Measurements from ENCODE around the gene CADPS2. TPM values are rescaled to one million over a fixed set of nuclear protein-coding genes. Genes with fewer than 3 reads are reported as not detected.

CADPS2 gene
- total and polyA plus RNA-seq, 2 of the 4 experiments (the other 2 are of a cell fraction): 0.10 to 0.54 TPM

GRCh38 chr7:122752583-122752982 is 133.7 kb downstream of the CADPS2 start:
- H3K56ac ChIP-seq (ENCODE audit: extremely low read depth, insufficient read depth, low read length): no peak overlapping the region
- no peak overlapping the region for H2AK9ac ChIP-seq (replicated peaks; ENCODE audit: low read depth, low read length, poor library complexity)
- H3K9ac ChIP-seq (ENCODE audit: low read depth, low read length): no peak overlapping the region
- no peak overlapping the region for H3K4ac ChIP-seq (ENCODE audit: low read depth, low read length)
- in situ Hi-C loops (cut with MboI; ENCODE audit: low sequenced_read_pairs) (no loop called here), intact Hi-C loops (cut with micrococcal nuclease) (no loop called here), dilution Hi-C loops (cut with HindIII; ENCODE audit: low sequenced_read_pairs, unreplicated experiment) (no loop called here)
- H3K9me3 ChIP-seq (ENCODE audit: control insufficient read depth, insufficient read depth, low read length): no peaks in the 10 kb centered on the region; the same call in 1 of the 2 replicates
- H2BK15ac ChIP-seq (ENCODE audit: low read depth, low read length): no peak overlapping the region
- H3K27me3 ChIP-seq (ENCODE audit: control insufficient read depth, insufficient read depth, low read length): no peaks in the 10 kb centered on the region
- H3K4me3 ChIP-seq (ENCODE audit: insufficient read depth, low read depth, low read length): no peak overlapping the region
- no peak overlapping the region for H3K14ac ChIP-seq (replicated peaks; ENCODE audit: low read depth, low read length)
- no peak overlapping the region for H3K23ac ChIP-seq (ENCODE audit: low read depth, low read length)
- no peak overlapping the region for H4K91ac ChIP-seq (ENCODE audit: insufficient read depth, low read depth, low read length)
- WGBS, 2 experiments (ENCODE audit: extremely low coverage in 2 of 2, insufficient read length in 1 of 2): no CpG with 5 or more reads among the region's 3 CpGs
- ATAC-seq (ENCODE audit: low read depth) (no peak), DNase-seq (no peak)
- no peak overlapping the region for H4K8ac ChIP-seq (ENCODE audit: low read depth in 2 of 2, low read length in 2 of 2)
- no peak overlapping the region for H3K27ac ChIP-seq (ENCODE audit: insufficient read depth, low read length)
- no peak overlapping the region for H2BK5ac ChIP-seq (ENCODE audit: low read depth, low read length, poor library complexity, severe bottlenecking)
- H3K18ac ChIP-seq (ENCODE audit: low read depth, low read length): no peak overlapping the region
- no TSS peak for BruUV-seq (replicated peaks)
- no peaks in the 10 kb centered on the region for H3K9me1 ChIP-seq (ENCODE audit: insufficient read depth, low read length)
- CTCF ChIA-PET: no interaction called here
- no peak overlapping the region for H3K4me2 ChIP-seq (ENCODE audit: low read depth, low read length)
- no peak overlapping the region for H2AFZ ChIP-seq (replicated peaks; ENCODE audit: low read length, poor library complexity)
- H2BK20ac ChIP-seq (ENCODE audit: low read depth, low read length): no peak overlapping the region
- H3K4me1 ChIP-seq (ENCODE audit: control insufficient read depth, insufficient read depth, low read length): no peaks in the 10 kb centered on the region
- no peaks in the 10 kb centered on the region for H4K20me1 ChIP-seq (ENCODE audit: insufficient read depth, low read length)
- H2AK5ac ChIP-seq (ENCODE audit: low read depth, low read length): no peak overlapping the region
- H3K36me3 ChIP-seq (ENCODE audit: control insufficient read depth, insufficient read depth, low read length): no peaks in the 10 kb centered on the region
- POLR2A ChIA-PET (ENCODE audit: unreplicated experiment): no interaction called here
- H2BK120ac ChIP-seq (ENCODE audit: low read depth, low read length): no peak overlapping the region
- H3K79me1 ChIP-seq (ENCODE audit: low read depth in 1 of 2, low read length in 2 of 2): no peaks in the 10 kb centered on the region
- TF ChIP-seq MAFK (IDR thresholded peaks at IDR 0.05; ENCODE audit: low read depth, low read length) (no peak), MXI1 (IDR thresholded peaks at IDR 0.05; ENCODE audit: borderline replicate concordance, low read depth, low read length) (no peak), CHD1 (IDR thresholded peaks at IDR 0.05; ENCODE audit: low read depth, low read length) (no peak), USF2 (IDR thresholded peaks at IDR 0.05; ENCODE audit: low read depth, low read length) (no peak), RAD21 (IDR thresholded peaks at IDR 0.05; ENCODE audit: low read length) (no peak), NFE2L2 (IDR thresholded peaks at IDR 0.05; ENCODE audit: low read depth, low read length) (no peak), BHLHE40 (IDR thresholded peaks at IDR 0.05; ENCODE audit: low read depth, low read length) (no peak), SMC3 (IDR thresholded peaks at IDR 0.05; ENCODE audit: low read depth, low read length) (no peak), RFX5 (IDR thresholded peaks at IDR 0.05; ENCODE audit: low read depth, low read length) (no peak), RCOR1 (IDR thresholded peaks at IDR 0.05; ENCODE audit: insufficient replicate concordance, low read length) (no peak), FOS (IDR thresholded peaks at IDR 0.05; ENCODE audit: low read depth, low read length) (no peak), CEBPB (IDR thresholded peaks at IDR 0.05; ENCODE audit: low read depth, low read length) (no peak), ELK1 (IDR thresholded peaks at IDR 0.05; ENCODE audit: borderline replicate concordance, low read depth, low read length) (no peak), POLR2A (IDR thresholded peaks at IDR 0.05; ENCODE audit: low read depth, low read length) (no peak), MAZ (IDR thresholded peaks at IDR 0.05; ENCODE audit: borderline replicate concordance, low read depth, low read length) (no peak)
- TF ChIP-seq, protein P1, sequence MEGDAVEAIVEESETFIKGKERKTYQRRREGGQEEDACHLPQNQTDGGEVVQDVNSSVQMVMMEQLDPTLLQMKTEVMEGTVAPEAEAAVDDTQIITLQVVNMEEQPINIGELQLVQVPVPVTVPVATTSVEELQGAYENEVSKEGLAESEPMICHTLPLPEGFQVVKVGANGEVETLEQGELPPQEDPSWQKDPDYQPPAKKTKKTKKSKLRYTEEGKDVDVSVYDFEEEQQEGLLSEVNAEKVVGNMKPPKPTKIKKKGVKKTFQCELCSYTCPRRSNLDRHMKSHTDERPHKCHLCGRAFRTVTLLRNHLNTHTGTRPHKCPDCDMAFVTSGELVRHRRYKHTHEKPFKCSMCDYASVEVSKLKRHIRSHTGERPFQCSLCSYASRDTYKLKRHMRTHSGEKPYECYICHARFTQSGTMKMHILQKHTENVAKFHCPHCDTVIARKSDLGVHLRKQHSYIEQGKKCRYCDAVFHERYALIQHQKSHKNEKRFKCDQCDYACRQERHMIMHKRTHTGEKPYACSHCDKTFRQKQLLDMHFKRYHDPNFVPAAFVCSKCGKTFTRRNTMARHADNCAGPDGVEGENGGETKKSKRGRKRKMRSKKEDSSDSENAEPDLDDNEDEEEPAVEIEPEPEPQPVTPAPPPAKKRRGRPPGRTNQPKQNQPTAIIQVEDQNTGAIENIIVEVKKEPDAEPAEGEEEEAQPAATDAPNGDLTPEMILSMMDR (conservative IDR thresholded peaks at IDR 0.05; ENCODE audit: low read depth, low read length): no peak
- no peak overlapping the region for H4K5ac ChIP-seq (ENCODE audit: low read depth, low read length)
